ENCODE results near the gene UBN1. TPM values are rescaled to one million over a fixed set of nuclear protein-coding genes. Genes with fewer than 3 reads are reported as not detected.

Gene UBN1
- total RNA-seq, 1 experiment from 2014 or later: 63.1 TPM

GRCh38 chr16:4908854-4909401 lies 61.6 kb downstream of the UBN1 start:
- no peak for DNase-seq (ENCODE audit: low read depth, low spot score)
- ChIA-PET CTCF (no interaction called here), POLR2A (no interaction called here)
- no peak for ATAC-seq
- no peaks in the 10 kb centered on the region for H3K27me3 ChIP-seq (ENCODE audit: control insufficient read depth, insufficient read depth, low read length)
- no peaks in the 10 kb centered on the region for H3K9me3 ChIP-seq (ENCODE audit: control insufficient read depth, insufficient read depth, low read depth, low read length)
- no peaks in the 10 kb centered on the region for H3K36me3 ChIP-seq (ENCODE audit: control insufficient read depth, insufficient read depth, low read length)
- no peak overlapping the region for H3K27ac ChIP-seq (ENCODE audit: low read length)
- in situ Hi-C loops (cut with HindIII; ENCODE audit: low pct_unique_long_range_greater_than_20kb, low sequenced_read_pairs) (no loop called here), intact Hi-C loops (cut with micrococcal nuclease; ENCODE audit: unreplicated experiment) (no loop called here)
- H3K4me1 ChIP-seq (ENCODE audit: control insufficient read depth, insufficient read depth, low read length): no peaks in the 10 kb centered on the region; the same call in 1 of the 2 replicates
- no peak for TF ChIP-seq SIN3A (IDR thresholded peaks at IDR 0.05; ENCODE audit: borderline replicate concordance, insufficient read depth, low read depth, low read length)
- no peak for TF ChIP-seq REST (IDR thresholded peaks at IDR 0.05; ENCODE audit: insufficient read depth in 1 of 2, low read depth in 2 of 2, low read length in 1 of 2)
- no peak for TF ChIP-seq CTCF (IDR thresholded peaks at IDR 0.05)
- no peak for TF ChIP-seq POLR2AphosphoS5 (IDR thresholded peaks at IDR 0.05; ENCODE audit: low read depth, low read length)
- TF ChIP-seq TCF7L2 (IDR thresholded peaks at IDR 0.05; ENCODE audit: low read depth, low read length): no peak
- no TSS peak for BruUV-seq (replicated peaks)
- no peak overlapping the region for H3K4me3 ChIP-seq (ENCODE audit: low read depth in 2 of 2, low read length in 2 of 2)

- H3K4me3 ChIP-seq (ENCODE audit: low read depth in 2 of 2, low read length in 2 of 2): no peak overlapping the region
- no peaks in the 10 kb centered on the region for H3K27me3 ChIP-seq (ENCODE audit: control insufficient read depth, insufficient read depth, low read length)
- no peaks in the 10 kb centered on the region; the same call in 1 of the 2 replicates for H3K4me1 ChIP-seq (ENCODE audit: control insufficient read depth, insufficient read depth, low read length)
- CTCF ChIA-PET: no interaction called here
- BruUV-seq (replicated peaks): no TSS peak
- TF ChIP-seq TCF7L2 (IDR thresholded peaks at IDR 0.05; ENCODE audit: low read depth, low read length) (no peak), POLR2AphosphoS5 (IDR thresholded peaks at IDR 0.05; ENCODE audit: low read depth, low read length) (no peak), SIN3A (IDR thresholded peaks at IDR 0.05; ENCODE audit: borderline replicate concordance, insufficient read depth, low read depth, low read length) (no peak), REST (IDR thresholded peaks at IDR 0.05; ENCODE audit: insufficient read depth in 1 of 2, low read depth in 2 of 2, low read length in 1 of 2) (no peak), CTCF (IDR thresholded peaks at IDR 0.05) (no peak)
- POLR2A ChIA-PET: no interaction called here
- no peak for ATAC-seq
- H3K9me3 ChIP-seq (ENCODE audit: control insufficient read depth, insufficient read depth, low read depth, low read length): no peaks in the 10 kb centered on the region
- no peaks in the 10 kb centered on the region for H3K36me3 ChIP-seq (ENCODE audit: control insufficient read depth, insufficient read depth, low read length)
- intact Hi-C loops (cut with micrococcal nuclease; ENCODE audit: unreplicated experiment): no loop called here
- no peak overlapping the region for H3K27ac ChIP-seq (ENCODE audit: low read length)
- in situ Hi-C loops (cut with HindIII; ENCODE audit: low pct_unique_long_range_greater_than_20kb, low sequenced_read_pairs): no loop called here
- DNase-seq (ENCODE audit: low read depth, low spot score): no peak
Observed at GRCh38 chr16:4909825-4910224, 62.5 kb downstream of the UBN1 start.
